Right lung (tissue), 10 donors: ENCODE measurements around the gene ZNF385C. TPM values are rescaled to one million over a fixed set of nuclear protein-coding genes. Genes with fewer than 3 reads are reported as not detected.
"Not testable (repeated sequence)": the region's sequence is repeated elsewhere in the genome, so short reads cannot be mapped to it uniquely, and the experiment has no call there.

Source experiments
- DNase-seq, 2 donors: peaks; one replicate each; pipeline ENCODE4 v3.0.0-alpha.2; 2013
- long read RNA-seq, 8 donors: transcript quantifications; one replicate each; lab custom pipeline, GENCODE V29; 2026
- polyA plus RNA-seq, 5 donors: library from polyadenylated mRNA; unstranded; fragments of 120-200 nt; gene quantifications; one replicate each; pipeline versions ENCODE4 v1.2.1 to v1.2.3, GENCODE V29; 2013; ENCODE audit warnings: inconsistent platforms in 1 of 5, low replicate concordance in 1 of 5; ENCODE audit not compliant: insufficient read length in 5 of 5, insufficient read depth in 1 of 5

Gene ZNF385C
- 1 to 10 TPM; 2.6 to 3.9 (median 3.0) TPM for polyA plus RNA-seq
- long read RNA-seq, donor 1, partial matches to known transcripts: 0 of 1 reads
- long read RNA-seq, donor 1, other reads (novel, unspliced or antisense): 0 of 1 reads
- long read RNA-seq, donor 2: 0 reads
- long read RNA-seq, donor 3: 0 reads
- long read RNA-seq, donor 4: 0 reads
- long read RNA-seq, donor 5: 0 reads
- long read RNA-seq, donor 6: 0 reads
- long read RNA-seq, donor 7: 0 reads
- long read RNA-seq, donor 8: 0 reads

DNA sequence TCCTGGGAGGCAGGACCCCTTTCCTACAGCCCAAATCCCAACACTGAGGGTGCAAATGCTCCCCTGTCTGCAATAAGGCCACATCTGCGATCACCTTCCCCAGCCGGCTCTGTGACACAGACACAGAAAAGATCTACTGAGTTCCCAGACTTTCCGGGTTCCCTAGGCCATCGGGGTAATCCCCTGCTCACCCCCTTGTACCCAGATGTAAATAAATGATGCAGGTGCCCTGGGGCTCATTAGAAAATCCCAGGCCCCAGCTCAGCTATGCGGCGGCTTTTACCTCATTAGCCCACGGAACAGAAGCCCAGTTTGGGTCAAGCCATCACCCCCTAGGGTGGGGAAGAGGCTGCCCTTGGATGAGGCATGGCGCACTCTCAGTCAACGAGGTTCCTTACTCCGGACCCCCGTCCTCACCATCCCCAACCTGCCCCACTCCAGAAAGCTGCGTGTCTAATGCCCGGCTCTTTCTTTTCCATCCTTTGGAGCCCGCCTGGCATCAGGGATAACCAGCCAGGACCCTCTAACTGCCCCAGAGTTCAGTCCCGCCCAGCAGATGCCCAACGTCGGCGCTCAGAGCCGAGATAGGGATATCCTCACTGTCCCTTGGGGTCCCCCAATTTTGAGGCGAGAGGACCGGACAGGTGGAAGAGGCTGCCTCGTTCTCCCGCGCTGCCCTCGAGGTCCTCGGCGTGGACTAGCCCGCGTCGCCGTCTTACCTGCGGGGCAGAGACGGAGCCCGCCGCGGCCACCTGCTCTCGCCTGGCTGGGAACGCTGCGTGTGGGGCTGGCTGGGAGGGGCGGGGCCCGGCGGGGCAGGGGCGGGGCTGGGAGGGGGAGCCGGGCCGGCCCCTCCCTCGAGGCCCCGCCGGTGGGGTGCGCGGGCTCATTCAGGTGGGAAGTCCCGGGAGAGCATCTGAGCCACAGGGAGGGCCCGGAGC, at the start of gene ZNF385C:
ZNF385C (minus strand) TSS at position 783 of the 941 bp plus-strand sequence. CDS start 35,417 bp downstream, outside the sequence.
- no peak for DNase-seq

GRCh38 chr17:42146911-42147607, 48.8 kb upstream of the ZNF385C start:
- DNase-seq: no peak

- DNase-seq: not testable (repeated sequence)
Measured at GRCh38 chr17:42143138-42143537, 44.9 kb upstream of the ZNF385C start.

DNA sequence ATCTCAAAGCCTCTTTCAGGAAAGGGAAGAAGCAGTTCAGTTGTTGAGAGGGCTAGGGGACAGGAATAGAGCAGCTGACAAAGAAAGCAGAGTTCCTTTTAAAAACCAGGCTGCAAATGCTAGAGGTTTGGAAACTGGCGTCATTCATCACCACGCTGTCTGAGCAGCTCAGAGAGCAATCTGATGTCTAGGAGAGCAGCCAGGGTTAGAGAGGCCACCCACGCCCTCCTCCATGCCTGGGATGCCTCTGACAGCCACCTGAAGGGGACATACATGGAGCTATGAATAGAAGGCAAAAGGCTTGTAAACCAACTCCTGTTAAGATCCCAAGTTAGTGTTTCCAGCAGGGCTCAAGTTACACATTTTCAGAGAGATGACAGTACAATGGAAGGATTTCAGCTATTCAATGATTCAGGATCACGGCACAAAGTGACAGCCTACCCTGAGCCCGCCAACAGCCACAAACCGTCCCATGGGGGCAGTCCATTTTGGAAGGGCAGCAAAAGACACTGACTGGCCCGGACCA, 44.2 kb upstream of the ZNF385C start:
- DNase-seq: no peak

DNA sequence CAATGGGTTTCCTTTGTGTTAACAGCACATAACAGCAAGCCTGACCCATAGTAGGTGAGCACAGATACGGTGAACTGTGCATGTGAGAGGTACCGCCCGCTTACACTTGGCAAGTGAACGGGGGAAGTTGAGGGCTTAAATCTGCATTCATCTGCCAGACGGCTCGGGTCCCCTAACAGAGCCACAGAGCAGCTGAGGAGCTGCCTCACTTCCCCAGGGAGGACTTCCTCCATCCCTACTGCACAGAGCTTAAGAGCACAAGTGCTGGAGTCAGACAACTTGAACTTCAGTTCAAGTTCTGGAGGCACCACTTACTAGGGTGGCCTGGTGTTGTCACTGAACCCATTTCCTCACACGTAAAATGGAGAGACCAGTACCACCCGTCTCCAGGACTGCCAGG, 43.1 kb upstream of the ZNF385C start:
- DNase-seq: no peak

- not testable (repeated sequence) for DNase-seq
Measured at GRCh38 chr17:42140690-42141089, 42.4 kb upstream of the ZNF385C start.

DNA sequence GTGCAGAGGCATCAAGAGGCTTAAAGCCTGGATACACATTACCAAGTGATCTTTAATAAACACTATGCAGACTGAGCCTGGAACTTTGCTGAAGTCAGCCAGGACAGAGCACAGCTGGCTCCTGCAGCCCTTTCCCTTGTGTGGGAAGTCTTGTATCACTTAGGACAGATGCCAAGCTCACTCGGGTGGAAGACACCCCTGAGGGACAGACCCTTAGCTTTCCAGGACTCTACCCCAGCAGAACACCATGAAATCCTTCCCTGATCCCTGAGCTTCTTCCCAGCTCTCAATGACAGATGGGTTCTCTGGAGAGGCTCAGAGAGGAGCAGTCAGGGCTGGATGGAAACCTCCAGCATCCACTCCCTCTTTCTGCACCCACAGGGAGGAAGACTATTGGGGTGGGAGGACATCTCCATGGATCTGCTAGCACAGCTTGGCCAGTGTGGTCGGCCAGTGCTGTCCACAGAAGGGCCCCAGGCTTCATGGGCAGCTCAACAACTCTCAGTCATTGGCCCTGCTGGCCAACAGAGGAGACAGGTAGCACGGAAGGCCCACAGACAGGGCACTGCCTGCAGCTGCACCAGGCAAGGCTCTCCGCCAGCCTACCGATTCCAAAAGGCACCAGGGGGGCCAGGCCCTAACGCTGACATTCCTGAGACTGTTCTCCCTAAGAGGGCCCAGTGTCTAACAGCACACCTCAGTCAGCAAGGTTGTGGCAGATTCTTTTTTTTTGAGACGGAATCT, 40.6 kb upstream of the ZNF385C start:
- no peak for DNase-seq

GRCh38 chr17:42136654-42137051, 38.4 kb upstream of the ZNF385C start:
- no peak for DNase-seq

DNA sequence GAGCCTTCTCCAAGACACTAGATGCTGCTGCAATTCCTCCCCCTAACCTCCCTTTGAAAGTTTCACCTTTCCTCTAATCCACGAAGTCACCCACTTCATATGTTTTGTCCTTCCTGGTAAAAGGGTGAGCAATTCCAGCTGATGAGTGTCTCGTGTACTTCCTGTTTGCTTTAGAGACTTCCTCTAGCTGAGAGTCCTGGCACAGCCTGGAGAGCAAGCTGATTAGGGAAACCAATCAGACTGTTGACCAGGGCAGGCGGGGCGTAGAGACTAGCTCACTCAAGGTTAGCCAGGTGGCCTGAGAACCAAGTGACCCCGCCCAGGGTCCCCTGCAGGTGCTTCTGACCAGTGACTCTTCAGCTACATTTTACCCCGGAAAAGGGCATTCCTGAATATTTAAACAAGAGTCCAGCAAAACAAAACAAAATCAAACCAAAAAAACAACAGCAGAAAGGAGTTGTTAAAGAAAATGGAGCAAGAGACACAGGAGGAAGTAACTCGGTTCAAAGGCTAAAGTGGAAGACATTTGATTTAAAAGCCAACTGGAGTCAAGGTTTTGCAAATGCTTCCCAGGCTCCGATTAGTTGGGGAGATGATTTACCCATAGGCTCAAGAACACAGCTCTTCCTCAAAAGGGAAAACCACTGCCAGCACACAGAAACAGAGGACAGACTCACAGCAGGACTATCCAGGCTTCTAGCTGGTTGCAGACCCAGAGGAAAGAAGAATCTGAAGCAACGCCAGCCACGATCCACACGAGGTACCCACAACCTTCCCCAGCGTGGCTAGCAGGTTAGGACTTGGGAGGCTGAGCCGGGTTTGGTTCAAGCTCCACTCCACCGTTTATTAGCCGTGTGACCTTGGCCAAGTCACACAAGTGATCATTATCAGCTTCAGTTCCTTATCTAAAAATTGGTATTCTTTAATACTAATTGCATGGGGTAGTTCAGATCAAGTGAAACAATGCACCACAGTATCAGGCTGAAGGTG, 37.7 kb upstream of the ZNF385C start:
- peak in 1 of 2 donors; percentile 45 for DNase-seq

DNA sequence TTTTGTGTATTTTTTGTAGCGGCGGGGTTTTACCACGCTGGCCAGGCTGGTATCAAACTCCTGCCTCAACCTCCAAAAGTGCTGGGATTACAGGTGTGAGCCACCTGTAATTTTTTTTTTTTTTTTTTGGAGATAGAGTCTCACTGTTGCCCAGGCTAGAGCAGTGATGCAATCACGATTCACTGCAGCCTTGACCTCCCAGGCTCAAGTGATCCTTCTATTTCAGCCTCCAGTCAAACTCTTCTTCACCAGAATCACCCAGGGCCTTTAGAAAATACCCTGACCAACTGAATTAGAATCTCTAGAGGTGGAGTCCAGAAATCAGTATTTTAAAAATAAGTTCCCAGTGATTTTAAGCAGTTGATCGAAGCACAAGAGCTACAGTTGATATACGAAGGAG, 36.9 kb upstream of the ZNF385C start:
- DNase-seq: no peak

- no peak for DNase-seq
Measured at GRCh38 chr17:42133461-42134041, 35.3 kb upstream of the ZNF385C start.

GRCh38 chr17:42132941-42133340, 34.7 kb upstream of the ZNF385C start:
- DNase-seq: peak; percentile 36 to 44

DNA sequence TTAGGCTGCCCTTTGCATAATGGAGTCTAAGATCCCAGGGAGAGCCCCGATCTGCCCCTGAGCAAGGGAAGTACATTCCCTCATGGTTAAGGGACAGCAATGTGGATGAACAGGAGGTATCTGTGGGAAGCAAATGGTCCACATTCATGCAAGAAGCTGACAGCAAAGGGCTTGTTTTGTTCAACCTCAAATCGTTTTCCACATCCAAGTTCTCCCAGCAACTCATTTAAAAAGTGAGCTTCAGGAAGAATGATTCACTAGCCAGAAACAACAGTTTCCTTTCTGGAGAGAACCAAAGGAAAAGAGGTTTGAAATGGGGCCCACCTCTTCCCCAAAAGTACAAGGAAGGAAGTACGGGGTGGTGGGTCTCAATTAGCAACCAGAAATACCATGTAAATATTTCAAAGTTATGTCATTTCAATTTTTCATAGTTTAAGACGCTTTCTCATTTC, 33.7 kb upstream of the ZNF385C start:
- DNase-seq: no peak

DNA sequence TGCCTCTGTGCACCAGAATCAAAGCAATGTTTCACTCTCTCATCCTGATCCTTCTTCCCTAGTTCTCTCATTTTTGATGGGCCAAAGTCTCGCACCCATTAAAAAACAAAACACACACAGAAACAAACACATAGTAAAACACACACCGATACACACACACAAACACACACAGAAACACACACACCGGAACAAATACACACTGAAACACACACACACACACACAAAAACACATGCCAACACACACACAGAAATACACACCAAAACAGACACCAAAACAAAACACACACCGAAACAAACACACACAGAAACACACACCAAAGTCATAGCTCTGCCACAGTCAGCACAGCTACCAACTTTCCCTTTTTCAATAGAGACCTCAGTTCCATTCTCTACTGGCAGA, 33.0 kb upstream of the ZNF385C start:
- DNase-seq: no peak

DNA sequence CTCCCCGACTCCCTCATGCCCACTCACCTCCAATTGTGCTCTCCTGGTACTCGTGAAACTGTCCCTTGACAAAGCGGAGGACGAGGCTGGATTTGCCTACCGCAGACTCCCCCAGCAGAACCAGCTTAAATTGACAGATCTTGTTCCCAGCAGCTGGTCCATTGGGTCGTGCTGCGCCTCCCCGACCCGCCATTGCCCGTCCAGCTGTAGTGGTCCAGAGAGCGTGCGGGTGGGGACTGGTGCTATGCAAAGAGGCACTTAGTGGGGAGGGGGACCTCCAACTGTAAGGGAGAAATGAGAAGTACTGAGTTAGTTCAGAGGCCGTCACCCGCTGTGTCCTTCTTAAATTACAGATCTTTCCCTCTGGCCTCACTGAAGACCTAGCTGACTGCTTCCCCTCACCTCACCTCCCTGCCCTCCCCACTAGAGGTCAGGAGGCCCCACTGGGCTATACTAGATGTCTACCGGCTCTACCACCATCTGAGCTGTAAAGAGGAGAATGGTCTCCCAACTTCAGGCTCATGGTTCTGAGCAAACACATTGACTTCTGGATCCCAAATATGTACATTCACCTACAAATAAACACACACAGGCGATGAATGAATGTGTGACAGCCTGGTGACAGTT, 32.1 kb upstream of the ZNF385C start:
- DNase-seq: no peak

- no peak for DNase-seq
Measured at GRCh38 chr17:42129109-42129837, 31.0 kb upstream of the ZNF385C start.

GRCh38 chr17:42127414-42127813, 29.1 kb upstream of the ZNF385C start:
- no peak for DNase-seq

GRCh38 chr17:42126836-42127235, 28.6 kb upstream of the ZNF385C start:
- no peak for DNase-seq
